ENCODE results near the gene DLG1.

DLG1 gene

GRCh38 chr3:197317250-197317963 is 19.0 kb upstream of the DLG1 start:
- H3K27ac ChIP-seq = no peak overlapping the region
- no peak for TF ChIP-seq CTCF (conservative IDR thresholded peaks at IDR 0.05)

- no peak overlapping the region for H3K27ac ChIP-seq
- no peak for TF ChIP-seq CTCF (conservative IDR thresholded peaks at IDR 0.05)
Measured at GRCh38 chr3:197312431-197312830, 14.0 kb upstream of the DLG1 start.

DNA sequence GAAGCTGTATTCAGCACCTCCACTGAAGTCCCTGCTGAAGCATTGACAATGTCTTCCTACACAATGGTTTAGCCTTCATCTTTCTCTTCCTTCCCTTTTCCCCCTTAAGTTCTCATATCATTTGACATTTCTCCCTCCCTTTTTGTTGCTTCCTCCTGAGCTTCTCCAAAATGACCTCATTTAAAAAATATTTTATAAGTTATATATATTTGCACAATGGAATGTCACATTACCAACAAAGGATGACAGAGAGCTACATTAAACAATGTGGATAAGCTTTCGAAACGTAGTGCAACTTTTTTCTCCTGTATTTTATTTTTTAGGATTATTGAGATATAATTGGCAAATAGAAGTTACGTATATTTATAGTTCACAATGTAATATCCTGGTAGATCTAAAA is 13.2 kb upstream of the DLG1 start:
- no peak for TF ChIP-seq CTCF (conservative IDR thresholded peaks at IDR 0.05)

DNA sequence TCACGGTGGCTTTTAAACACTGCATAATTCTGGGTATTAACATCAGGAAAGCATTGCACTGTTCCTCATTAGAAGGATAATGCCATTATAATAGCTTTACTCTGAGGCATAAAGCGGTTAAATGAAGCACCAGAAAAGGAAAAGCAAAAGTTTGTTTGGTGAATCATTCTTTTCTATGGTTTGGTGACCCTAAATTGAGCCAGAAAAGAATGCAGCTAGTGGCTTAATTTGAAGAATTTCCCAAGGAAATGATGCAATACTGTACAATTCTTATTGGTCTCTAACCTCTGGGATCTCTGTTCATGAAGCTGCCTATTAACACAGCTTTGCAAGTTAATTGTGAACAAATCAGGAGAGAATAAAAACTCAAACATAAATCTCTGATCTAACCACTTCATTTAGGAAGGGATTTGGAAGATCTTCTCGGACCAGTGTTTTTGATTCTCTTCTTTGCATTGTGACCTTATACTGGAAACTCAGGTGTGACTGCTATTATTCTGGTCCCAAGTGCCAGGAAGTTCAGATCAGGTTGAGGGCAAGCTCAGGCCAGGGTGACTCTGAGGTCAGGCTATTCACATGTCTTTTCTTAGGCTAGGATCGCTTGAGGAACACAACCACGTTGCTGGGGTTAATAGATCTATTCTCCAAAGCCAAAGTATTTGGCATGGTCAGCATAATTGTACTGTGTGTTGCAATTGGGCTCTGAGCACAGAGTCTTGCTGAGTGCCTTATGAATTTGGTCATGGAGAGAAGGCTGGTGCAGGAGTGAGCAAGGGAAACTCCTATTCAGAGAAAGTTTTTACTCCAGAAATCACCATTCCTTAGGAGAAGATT is 11.3 kb upstream of the DLG1 start:
- no peak for TF ChIP-seq CTCF (conservative IDR thresholded peaks at IDR 0.05)
- H3K27ac ChIP-seq = no peak overlapping the region

More for the DNA sequence above, 13.2 kb upstream of the DLG1 start:
- no peak overlapping the region for H3K27ac ChIP-seq

DNA sequence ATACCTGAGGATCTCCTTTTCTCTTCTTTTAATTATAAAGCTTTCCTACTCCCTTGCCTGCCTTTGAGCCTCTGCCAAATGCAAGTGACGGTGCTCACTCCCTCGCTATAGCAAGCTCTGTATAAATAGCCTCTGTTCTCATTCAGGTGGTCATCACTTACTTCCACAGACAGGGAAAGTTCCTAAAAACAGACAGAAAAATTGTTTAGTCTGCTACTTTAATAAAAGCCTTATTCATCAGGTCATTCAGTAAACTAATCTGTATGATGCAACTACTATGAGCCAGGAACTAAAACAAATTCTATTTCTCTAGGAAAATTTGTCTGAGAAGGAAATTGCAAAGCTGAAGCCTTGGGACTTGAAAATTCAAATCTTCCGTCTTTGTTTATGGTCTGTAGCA is 10.2 kb upstream of the DLG1 start:
- H3K27ac ChIP-seq = no peak overlapping the region
- TF ChIP-seq CTCF (conservative IDR thresholded peaks at IDR 0.05) = no peak

- no peak for TF ChIP-seq CTCF (conservative IDR thresholded peaks at IDR 0.05)
- H3K27ac ChIP-seq = no peak overlapping the region
Measured at GRCh38 chr3:197306374-197307086, 8.1 kb upstream of the DLG1 start.

DNA sequence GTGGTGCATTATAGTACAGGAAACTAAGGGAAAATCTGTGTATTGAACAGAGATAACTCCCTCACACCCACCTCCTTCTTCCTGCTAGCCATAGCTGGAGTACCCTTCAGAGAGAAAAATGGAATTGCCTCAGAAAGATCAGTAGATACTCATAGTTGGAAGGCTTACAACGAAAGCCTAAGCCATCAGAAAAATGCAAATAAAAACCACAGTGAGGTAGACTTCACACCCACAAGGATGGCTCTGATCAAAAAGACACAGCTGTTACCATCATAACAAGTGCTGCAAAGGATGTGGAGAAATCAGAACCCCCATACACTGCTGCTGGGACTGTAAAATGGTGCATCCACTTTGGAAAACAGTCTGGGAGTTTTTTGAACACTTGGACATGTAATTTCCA is 7.4 kb upstream of the DLG1 start:
- H3K27ac ChIP-seq = no peak overlapping the region
- no peak for TF ChIP-seq CTCF (conservative IDR thresholded peaks at IDR 0.05)

All from VCaP (cell line).